H9 (cell line): Measurements from ENCODE around the gene CLSTN3. TPM values are rescaled to one million over a fixed set of nuclear protein-coding genes. Genes with fewer than 3 reads are reported as not detected.

Source experiments
- DNase-seq: peaks from one replicate; pipeline ENCODE4 v3.0.0-alpha.2; 2017
- H2AFZ ChIP-seq: one replicate; pipeline ENCODE4 v1.6.1; 2013; ENCODE audit warnings: mild to moderate bottlenecking, low read length, control low read depth, moderate library complexity
- H2AK5ac ChIP-seq: 2 replicates; pipeline ENCODE4 v1.6.1; 2013; ENCODE audit warnings: low read length, control low read depth, mixed read lengths; ENCODE audit not compliant: insufficient read length
- H2BK120ac ChIP-seq: one replicate; pipeline ENCODE4 v1.6.1; 2013; ENCODE audit warnings: low read depth, mild to moderate bottlenecking, low read length, control low read depth, inconsistent platforms; ENCODE audit not compliant: poor library complexity, severe bottlenecking
- H2BK12ac ChIP-seq: 2 replicates; pipeline ENCODE4 v1.6.1; 2013; ENCODE audit warnings: low read length, control low read depth, mixed read lengths, low read depth; ENCODE audit not compliant: insufficient read length
- H2BK15ac ChIP-seq: 2 replicates; pipeline ENCODE4 v1.6.1; 2013; ENCODE audit warnings: low read depth, low read length, control low read depth
- H2BK20ac ChIP-seq: one replicate; pipeline ENCODE4 v1.6.1; 2013; ENCODE audit warnings: low read depth, mild to moderate bottlenecking, low read length, control low read depth, inconsistent platforms; ENCODE audit not compliant: poor library complexity, severe bottlenecking
- H2BK5ac ChIP-seq: 2 replicates; pipeline ENCODE4 v1.6.1; 2013; ENCODE audit warnings: low read length, control low read depth, mixed read lengths; ENCODE audit not compliant: insufficient read length
- H3K14ac ChIP-seq: 2 replicates; pipeline ENCODE4 v1.6.1; 2013; ENCODE audit warnings: low read length, control low read depth; ENCODE audit not compliant: insufficient read depth
- H3K18ac ChIP-seq: 2 replicates; pipeline ENCODE4 v1.6.1; 2013; ENCODE audit warnings: low read depth, mild to moderate bottlenecking, mixed read lengths, low read length, control low read depth; ENCODE audit not compliant: insufficient read length
- H3K23ac ChIP-seq: 2 replicates; pipeline ENCODE4 v1.6.1; 2013; ENCODE audit warnings: low read length, control low read depth, mixed read lengths, low read depth; ENCODE audit not compliant: insufficient read length
- H3K23me2 ChIP-seq: 2 replicates; pipeline ENCODE4 v1.6.1; 2013; ENCODE audit warnings: low read depth, mild to moderate bottlenecking, mixed read lengths, low read length, control low read depth; ENCODE audit not compliant: insufficient read length, poor library complexity, severe bottlenecking
- H3K27ac ChIP-seq: 2 replicates; pipeline ENCODE4 v1.5.1; 2013; ENCODE audit warnings: low read length, control low read depth, mixed read lengths, low read depth; ENCODE audit not compliant: insufficient read length
- H3K27me3 ChIP-seq: 2 replicates; pipeline ENCODE4 v1.6.1; 2013; ENCODE audit warnings: low read length, control low read depth, inconsistent platforms; ENCODE audit not compliant: insufficient read depth
- H3K4ac ChIP-seq: 2 replicates; pipeline ENCODE4 v1.6.1; 2013; ENCODE audit warnings: low read depth, mild to moderate bottlenecking, control low read depth, inconsistent platforms, low read length, moderate library complexity
- H3K4me1 ChIP-seq: 2 replicates; pipeline ENCODE4 v1.6.1; 2013; ENCODE audit warnings: low read length, control low read depth, inconsistent platforms; ENCODE audit not compliant: insufficient read depth
- H3K4me2 ChIP-seq: 2 replicates; pipeline ENCODE4 v1.6.1; 2013; ENCODE audit warnings: low read length, control low read depth, mixed read lengths; ENCODE audit not compliant: insufficient read length, insufficient read depth
- H3K56ac ChIP-seq: 2 replicates; pipeline ENCODE4 v1.6.1; 2013; ENCODE audit warnings: low read depth, mild to moderate bottlenecking, mixed read lengths, low read length, control low read depth; ENCODE audit not compliant: insufficient read length
- H3K79me1 ChIP-seq: 2 replicates; pipeline ENCODE4 v1.6.1; 2013; ENCODE audit warnings: low read depth, mild to moderate bottlenecking, moderate library complexity, low read length, control low read depth, inconsistent platforms; ENCODE audit not compliant: insufficient read depth, poor library complexity, severe bottlenecking
- H3K79me2 ChIP-seq: 2 replicates; pipeline ENCODE4 v1.6.1; 2013; ENCODE audit warnings: low read length, control low read depth, inconsistent platforms; ENCODE audit not compliant: insufficient read depth
- H3K9ac ChIP-seq: 2 replicates; pipeline ENCODE4 v1.6.1; 2013; ENCODE audit warnings: low read length, control low read depth, mixed read lengths; ENCODE audit not compliant: insufficient read length; ENCODE audit errors: extremely low read depth
- H3K9me3 ChIP-seq: one replicate; pipeline ENCODE4 v1.6.1; 2013; ENCODE audit warnings: low read depth, low read length, inconsistent platforms; ENCODE audit not compliant: control insufficient read depth
- H3T11ph ChIP-seq: one replicate; pipeline ENCODE4 v1.6.1; 2013; ENCODE audit warnings: mild to moderate bottlenecking, low read length, control low read depth, inconsistent platforms
- H4K20me1 ChIP-seq: one replicate; pipeline ENCODE4 v1.6.1; 2013; ENCODE audit not compliant: control insufficient read depth, insufficient read length, insufficient read depth
- H4K5ac ChIP-seq: 2 replicates; pipeline ENCODE4 v1.6.1; 2013; ENCODE audit warnings: low read depth, mild to moderate bottlenecking, mixed read lengths, low read length, control low read depth; ENCODE audit not compliant: insufficient read length
- H4K8ac ChIP-seq: replicated peaks from 2 replicates; pipeline ENCODE4 v1.6.1; 2013; ENCODE audit warnings: low read length, control low read depth, mixed read lengths, low read depth; ENCODE audit not compliant: insufficient read length
- H4K91ac ChIP-seq: 2 replicates; pipeline ENCODE4 v1.6.1; 2013; ENCODE audit warnings: low read depth, mild to moderate bottlenecking, moderate library complexity, mixed read lengths, low read length, control low read depth; ENCODE audit not compliant: insufficient read length
- H3K27ac Mint-ChIP-seq, 3 experiments: 2 replicates in 2 of 3; 3 replicates in 1 of 3; pipeline ENCODE4 v1.8.0; 2020 to 2021; ENCODE audit warnings: mixed read lengths in 3 of 3, mild to moderate bottlenecking in 1 of 3, moderate library complexity in 1 of 3
- H3K27me3 Mint-ChIP-seq: 2 replicates; pipeline ENCODE4 v1.8.0; 2021; ENCODE audit warnings: low read depth, mild to moderate bottlenecking, moderate library complexity, mixed read lengths
- H3K36me3 Mint-ChIP-seq, 3 experiments: 2 replicates in 2 of 3; 3 replicates in 1 of 3; pipeline ENCODE4 v1.8.0; 2020 to 2021; ENCODE audit warnings: low read depth in 3 of 3, mixed read lengths in 3 of 3; ENCODE audit not compliant: insufficient read depth in 1 of 3
- H3K4me1 Mint-ChIP-seq, 2 experiments: 2 replicates each; pipeline ENCODE4 v1.8.0; 2020; ENCODE audit warnings: mixed read lengths in 2 of 2
- H3K4me3 Mint-ChIP-seq, 2 experiments: 2 replicates in 1 of 2; 3 replicates in 1 of 2; pipeline ENCODE4 v1.8.0; 2020 to 2021; ENCODE audit warnings: mild to moderate bottlenecking in 2 of 2, mixed read lengths in 2 of 2, moderate library complexity in 1 of 2
- H3K9me3 Mint-ChIP-seq, 2 experiments: 2 replicates in 1 of 2; 3 replicates in 1 of 2; pipeline ENCODE4 v1.8.0; 2020; ENCODE audit warnings: mild to moderate bottlenecking in 2 of 2, mixed read lengths in 2 of 2, moderate library complexity in 1 of 2
- total RNA-seq: library from RNA; stranded (reverse); gene quantifications from 2 replicates; pipeline ENCODE4 v1.2.1, GENCODE V29; 2021
- TF ChIP-seq, protein P1 (sequence below): fragments of 200-600 bp; sonication (generic); conservative IDR thresholded peaks from 3 replicates; pipeline ENCODE4 v1.8.0; 2021; ENCODE audit warnings: antibody characterized with exemption, mild to moderate bottlenecking

Gene CLSTN3
- total RNA-seq, 1 experiment from 2014 or later = 26.2 TPM

GRCh38 chr12:7169951-7170350, 39.8 kb downstream of the CLSTN3 start:
- H2BK12ac ChIP-seq = no peak overlapping the region

More at GRCh38 chr12:7169951-7170350, 39.8 kb downstream of the CLSTN3 start:
- H3K4me1 ChIP-seq = no peaks in the 10 kb centered on the region
- TF ChIP-seq, protein P1, sequence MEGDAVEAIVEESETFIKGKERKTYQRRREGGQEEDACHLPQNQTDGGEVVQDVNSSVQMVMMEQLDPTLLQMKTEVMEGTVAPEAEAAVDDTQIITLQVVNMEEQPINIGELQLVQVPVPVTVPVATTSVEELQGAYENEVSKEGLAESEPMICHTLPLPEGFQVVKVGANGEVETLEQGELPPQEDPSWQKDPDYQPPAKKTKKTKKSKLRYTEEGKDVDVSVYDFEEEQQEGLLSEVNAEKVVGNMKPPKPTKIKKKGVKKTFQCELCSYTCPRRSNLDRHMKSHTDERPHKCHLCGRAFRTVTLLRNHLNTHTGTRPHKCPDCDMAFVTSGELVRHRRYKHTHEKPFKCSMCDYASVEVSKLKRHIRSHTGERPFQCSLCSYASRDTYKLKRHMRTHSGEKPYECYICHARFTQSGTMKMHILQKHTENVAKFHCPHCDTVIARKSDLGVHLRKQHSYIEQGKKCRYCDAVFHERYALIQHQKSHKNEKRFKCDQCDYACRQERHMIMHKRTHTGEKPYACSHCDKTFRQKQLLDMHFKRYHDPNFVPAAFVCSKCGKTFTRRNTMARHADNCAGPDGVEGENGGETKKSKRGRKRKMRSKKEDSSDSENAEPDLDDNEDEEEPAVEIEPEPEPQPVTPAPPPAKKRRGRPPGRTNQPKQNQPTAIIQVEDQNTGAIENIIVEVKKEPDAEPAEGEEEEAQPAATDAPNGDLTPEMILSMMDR = no peak
- no peaks in the 10 kb centered on the region for H3K23me2 ChIP-seq
- H4K91ac ChIP-seq = no peak overlapping the region
- H3K9ac ChIP-seq = no peak overlapping the region
- no peak overlapping the region for H2BK120ac ChIP-seq
- H3K18ac ChIP-seq = no peak overlapping the region
- DNase-seq = no peak
- Mint-ChIP-seq H3K9me3 (peaks cover 85 to 90% of the 10 kb centered on the region in 2 experiments), H3K4me1 (no peaks in the 10 kb centered on the region), H3K36me3 (peaks cover 10 to 33% (median 23%) of the 10 kb centered on the region in 3 experiments; a peak in 6 of 7 replicates), H3K4me3 (no peak overlapping the region), H3K27me3 (peaks cover 13% of the 10 kb centered on the region), H3K27ac (no peak overlapping the region)
- no peak overlapping the region for H2BK15ac ChIP-seq
- no peak overlapping the region for H2AFZ ChIP-seq
- no peak overlapping the region for H4K5ac ChIP-seq
- H2BK20ac ChIP-seq = no peak overlapping the region
- H3K79me2 ChIP-seq = no peaks in the 10 kb centered on the region
- no peak overlapping the region for H3K56ac ChIP-seq
- no peak overlapping the region for H4K8ac ChIP-seq
- no peak overlapping the region for H3K4me2 ChIP-seq
- no peak overlapping the region for H2BK5ac ChIP-seq
- H3K14ac ChIP-seq = no peak overlapping the region
- H3T11ph ChIP-seq = no peak overlapping the region
- no peaks in the 10 kb centered on the region for H4K20me1 ChIP-seq
- peaks cover 67% of the 10 kb centered on the region for H3K9me3 ChIP-seq
- no peaks in the 10 kb centered on the region for H3K27me3 ChIP-seq
- no peak overlapping the region for H3K4ac ChIP-seq
- no peaks in the 10 kb centered on the region for H3K79me1 ChIP-seq
- H3K27ac ChIP-seq = no peak overlapping the region
- no peak overlapping the region for H3K23ac ChIP-seq
- no peak overlapping the region for H2AK5ac ChIP-seq
